Gastroesophageal sphincter (tissue), 3 donors: ENCODE measurements around the gene TAS2R13.

Source experiments
- CTCF ChIP-seq, 4 experiments: fragments of 200-600 bp in 2 of 4; fragments of 450-650 bp in 2 of 4; sonication (generic) in 1 of 4; IDR thresholded peaks; one replicate each; pipeline ENCODE4 v1.5.1; 2017 to 2019; ENCODE audit warnings: antibody characterized with exemption in 4 of 4, mild to moderate bottlenecking in 2 of 4, moderate library complexity in 2 of 4
- EP300 ChIP-seq: sonication (generic); formaldehyde crosslinking; IDR thresholded peaks from one replicate; pipeline ENCODE4 v1.6.1; 2017; ENCODE audit warnings: antibody characterized with exemption, mild to moderate bottlenecking
- POLR2A ChIP-seq, 2 donors: fragments of 450-650 bp; IDR thresholded peaks; one replicate each; pipeline ENCODE4 v1.6.1; 2017; ENCODE audit warnings: antibody characterized with exemption in 2 of 2, mild to moderate bottlenecking in 2 of 2, moderate library complexity in 1 of 2

GRCh38 chr12:10941916-10942607 is 32.7 kb upstream of the TAS2R13 start:
- no peak for TF ChIP-seq POLR2A (IDR thresholded peaks at IDR 0.05)
- no peak for TF ChIP-seq EP300
- TF ChIP-seq CTCF (IDR thresholded peaks at IDR 0.05), result no peak
